Stimulated activated CD4-positive, alpha-beta T cell treated with anti-CD3 and anti-CD28 coated beads, Interleukin-1b, Interleukin-23, amount 100 ng/mL, for 1 hour (primary cell): ENCODE results near the gene MYO10.

Experiments used
- DNase-seq, 2 donors: peaks; one replicate each; pipeline ENCODE4 v3.0.0-alpha.2; 2020; ENCODE audit warnings: low read depth in 2 of 2

Gene MYO10

DNA sequence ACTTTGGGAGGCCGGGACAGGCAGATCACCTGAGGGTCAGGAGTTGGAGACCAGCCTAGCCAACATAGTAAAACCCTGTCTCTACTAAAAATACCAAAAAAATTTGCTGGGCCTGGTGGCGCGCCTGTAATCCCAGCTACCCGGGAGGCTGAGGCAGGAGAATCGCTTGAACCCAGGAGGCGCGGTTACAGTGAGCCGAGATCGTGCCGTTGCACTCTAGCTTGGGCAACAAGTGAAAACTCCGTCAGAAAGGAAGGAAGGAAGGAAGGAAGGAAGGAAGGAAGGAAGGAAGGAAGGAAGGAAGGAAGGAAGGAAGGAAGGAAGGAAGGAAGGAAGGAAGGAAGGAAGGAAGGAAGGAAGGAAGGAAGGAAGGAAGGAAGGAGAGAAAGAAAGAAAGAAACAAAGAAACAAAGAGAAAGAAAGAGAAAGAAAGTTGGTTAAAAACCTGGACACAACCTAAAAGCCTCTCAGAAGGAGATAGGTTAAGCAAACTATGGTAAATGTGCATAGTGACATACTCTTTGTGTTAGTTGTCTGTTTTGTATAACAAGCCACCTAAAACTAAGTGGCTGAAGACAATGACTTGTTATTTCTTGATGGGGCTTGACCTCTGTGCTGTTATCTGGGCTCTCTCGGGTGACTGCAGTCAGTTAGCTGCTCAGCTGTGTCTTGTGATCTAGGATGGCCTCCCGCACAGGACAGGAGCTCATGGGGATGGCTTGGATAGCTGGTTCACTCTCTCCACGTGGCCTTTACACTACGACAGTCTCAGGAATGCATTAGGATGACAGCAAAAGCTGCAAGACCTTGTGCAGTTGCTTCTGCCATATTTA lies 8.0 kb upstream of the MYO10 start:
- no peak for DNase-seq

DNA sequence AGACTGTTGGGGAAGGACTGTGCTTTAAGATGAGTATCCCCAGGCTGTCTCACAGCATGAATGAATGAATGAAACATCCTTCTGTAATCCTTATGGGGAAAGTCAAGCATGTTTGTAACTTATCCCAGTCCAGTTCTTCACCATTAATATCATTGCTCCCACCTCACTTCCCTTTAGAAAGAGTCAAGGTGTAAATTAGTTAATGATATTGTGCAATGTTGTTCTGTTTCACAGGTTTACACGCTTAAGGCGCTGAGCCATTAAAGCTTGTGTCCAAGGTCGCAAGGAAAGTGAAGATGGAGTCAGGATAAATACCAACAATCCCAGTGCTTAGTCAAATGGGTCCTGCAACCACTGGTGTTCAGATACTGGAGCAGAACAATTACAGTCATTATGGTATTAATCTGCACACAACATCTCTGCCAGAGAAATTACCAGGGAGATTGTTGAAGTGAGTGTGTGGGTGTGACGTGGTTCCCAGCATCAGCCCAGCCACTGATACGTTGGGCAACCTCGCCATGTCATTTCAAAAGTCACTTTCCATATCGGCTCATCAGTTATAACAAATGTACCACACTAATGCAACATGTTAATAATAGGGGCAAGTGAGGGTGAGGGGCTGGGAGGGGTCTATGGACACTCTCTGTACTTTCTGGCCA lies 1.5 kb upstream of the MYO10 start:
- DNase-seq = no peak

DNA sequence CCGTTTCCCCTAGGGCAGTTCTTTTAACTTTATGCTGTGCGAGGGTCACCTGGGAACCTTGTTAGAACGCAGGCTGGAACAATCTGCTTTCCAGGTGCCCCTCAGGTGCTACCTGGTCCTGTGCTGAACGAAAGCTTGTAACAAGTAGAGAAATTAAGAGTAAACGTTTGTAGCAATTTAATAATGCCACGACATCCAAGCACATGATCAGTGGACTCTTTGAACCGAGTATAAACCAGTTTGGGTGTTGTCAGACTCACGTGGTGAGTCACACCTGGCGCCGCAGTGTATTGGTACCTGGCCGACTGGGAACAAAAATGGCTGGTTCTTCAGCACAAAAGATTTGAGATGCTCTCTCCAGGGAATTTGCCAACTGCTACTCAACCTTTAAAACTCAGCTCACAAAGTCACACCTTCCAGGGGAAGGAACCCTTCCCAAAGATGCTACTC lies 926 bp upstream of the MYO10 start:
- DNase-seq = no peak

DNA sequence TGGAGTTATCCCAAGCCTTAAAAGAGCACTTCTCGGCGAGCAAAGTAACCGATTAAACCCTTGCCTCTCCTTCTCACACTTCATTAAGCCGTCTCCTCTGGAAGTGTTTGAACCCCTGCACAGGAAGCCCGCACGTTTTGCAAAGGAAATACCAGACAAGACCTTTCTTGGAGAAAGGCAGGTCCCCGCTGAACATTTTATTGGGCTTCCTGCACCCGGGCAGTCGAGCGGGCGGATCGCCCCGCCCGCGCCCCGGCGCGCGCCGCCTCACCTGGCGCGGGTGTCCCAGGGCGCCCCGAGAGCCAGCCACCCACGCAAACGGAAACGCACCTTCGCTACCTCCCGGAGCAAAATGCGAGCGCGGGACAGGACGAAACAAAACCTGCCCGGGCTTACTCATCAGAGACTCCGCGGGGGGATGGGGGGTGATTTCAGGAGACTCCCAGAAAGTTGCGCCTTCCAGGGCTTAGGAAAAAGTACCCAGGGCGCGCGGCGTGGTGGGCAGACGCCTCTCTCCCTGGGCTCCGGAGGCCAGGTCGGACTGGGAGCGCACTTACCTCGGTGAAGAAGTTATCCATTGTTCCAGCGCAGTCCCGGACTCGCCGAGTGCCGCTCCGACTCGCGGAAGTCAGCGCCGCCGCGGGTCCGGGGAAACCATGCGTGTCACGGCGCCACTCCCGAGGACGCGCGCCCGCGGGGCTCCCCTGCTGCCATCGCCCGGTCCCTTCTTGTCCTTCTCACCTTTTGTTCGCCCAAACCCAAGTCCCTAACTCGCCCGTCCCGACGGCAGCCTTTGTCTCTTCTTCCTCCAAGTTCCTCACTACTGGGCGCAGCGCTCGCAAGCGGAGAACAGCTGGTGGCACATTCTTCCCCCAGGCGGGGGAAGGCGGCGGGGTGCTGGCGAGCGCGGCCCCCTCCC lies 598 bp downstream of the MYO10 start:
- DNase-seq = peak in 1 of 2 donors; percentile 10

DNA sequence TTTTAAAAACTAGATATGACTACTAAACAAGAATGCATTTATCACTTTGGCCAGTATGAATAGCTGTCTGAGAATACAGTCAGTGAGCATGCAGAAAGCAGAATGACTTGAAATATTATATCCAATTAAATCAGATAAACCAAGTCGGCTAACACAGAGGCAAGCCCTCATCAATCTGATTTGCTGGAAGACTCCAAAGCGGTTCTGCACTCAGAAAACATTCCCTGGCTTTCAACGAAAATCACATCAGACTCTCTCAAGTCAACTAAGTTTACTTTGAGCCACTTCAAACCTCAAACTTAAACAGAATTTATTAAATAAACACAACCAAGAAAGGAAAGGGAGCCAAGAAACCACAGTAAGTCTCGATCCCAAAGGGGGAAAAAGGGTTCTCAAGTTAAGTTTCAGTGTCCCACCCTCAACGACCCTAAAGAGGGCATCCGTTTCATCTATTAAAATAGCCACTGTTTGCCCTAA lies 1.4 kb downstream of the MYO10 start:
- DNase-seq = no peak

DNA sequence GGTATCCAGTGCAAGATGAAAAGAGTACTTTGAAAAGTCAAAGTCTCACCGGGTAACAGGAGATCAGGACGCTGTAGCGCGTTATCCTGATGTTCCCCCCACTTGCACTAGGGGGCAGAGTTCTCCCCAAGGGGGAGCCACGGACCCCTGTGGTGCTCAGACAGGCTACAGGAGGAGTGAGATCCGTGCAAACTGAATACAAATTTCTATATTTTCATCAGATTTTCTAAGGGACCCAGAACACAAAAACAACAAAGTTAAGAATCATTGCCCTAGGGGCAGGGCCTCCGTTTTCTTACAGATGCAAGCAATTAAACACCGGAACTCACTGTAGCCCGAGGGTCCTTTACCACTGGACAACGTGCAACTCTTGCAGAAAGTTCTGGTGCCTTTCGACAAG lies 2.0 kb downstream of the MYO10 start:
- DNase-seq = peak in 1 of 2 donors; percentile 4

DNA sequence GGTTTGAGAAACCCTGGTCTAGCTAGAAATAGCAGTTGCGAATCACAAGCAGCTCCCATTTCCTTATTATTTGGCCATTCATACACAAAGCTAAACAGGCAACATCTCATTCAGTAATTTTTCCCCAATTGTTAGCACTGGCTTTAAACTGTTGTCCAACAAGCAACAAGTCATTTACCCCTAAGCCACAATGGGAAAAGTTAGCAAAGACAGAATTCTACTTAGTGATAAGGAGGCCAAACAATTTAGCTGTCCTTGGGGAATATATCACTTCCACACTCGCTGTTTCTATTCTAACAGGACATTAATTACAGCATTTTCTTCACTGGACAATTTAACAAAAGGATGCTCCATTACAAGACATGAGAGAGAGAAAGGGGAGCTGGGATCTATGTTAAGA lies 2.8 kb downstream of the MYO10 start:
- DNase-seq = no peak

DNA sequence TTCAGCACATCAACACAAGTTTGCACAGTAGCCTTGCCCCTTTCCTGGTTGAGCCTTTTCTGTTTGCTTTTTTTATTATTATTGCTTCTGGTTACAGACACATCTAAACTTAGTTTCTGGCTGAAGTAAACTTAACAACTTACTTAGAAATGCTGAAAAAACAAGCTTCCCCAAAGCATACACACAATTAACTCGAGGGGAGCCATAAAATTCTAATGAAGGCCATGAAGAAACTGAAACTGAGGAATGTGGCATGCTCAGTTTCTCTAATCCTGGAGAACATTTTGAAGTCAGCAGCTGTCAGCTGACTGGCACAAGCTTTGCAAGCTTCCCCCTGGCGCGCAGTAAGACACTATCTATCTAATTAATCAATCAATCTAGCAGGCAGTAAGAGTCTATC lies 3.7 kb downstream of the MYO10 start:
- no peak for DNase-seq

DNA sequence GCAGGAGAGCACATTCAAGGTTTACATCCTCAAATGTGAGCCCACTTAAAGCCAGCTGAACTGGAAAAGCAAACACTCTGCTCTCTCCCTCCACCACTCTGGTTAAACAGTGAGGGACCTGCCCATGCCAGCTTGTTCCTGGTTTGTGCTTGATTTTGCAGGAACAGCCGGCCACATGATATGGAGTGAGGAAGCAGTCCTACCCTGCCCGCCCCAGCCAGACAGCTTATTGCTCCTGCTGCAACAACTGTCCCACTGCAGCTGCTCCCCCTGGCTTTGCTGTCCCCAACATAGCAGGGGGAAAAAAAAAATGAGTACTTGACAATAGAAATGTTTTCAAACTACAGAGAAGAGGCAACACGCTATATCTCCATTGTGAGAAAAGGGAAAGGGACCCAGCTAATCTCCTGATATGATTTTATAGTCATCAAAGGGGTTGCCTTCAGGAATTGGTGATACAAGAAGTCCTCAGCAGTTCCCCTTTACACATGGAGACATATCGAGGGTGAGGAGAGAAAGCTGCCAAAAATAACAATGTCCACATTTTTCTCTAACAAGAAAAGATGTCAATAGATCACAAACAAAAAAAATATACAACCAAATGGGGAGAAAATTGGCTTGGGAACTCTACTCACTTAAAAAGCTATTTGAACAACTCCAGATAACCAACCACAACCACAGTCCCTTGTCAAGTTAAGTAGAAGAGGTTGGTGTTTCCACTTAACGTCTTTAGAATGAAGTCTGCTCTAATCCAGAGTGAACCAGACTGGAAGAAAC lies 4.6 kb downstream of the MYO10 start:
- DNase-seq = no peak

DNA sequence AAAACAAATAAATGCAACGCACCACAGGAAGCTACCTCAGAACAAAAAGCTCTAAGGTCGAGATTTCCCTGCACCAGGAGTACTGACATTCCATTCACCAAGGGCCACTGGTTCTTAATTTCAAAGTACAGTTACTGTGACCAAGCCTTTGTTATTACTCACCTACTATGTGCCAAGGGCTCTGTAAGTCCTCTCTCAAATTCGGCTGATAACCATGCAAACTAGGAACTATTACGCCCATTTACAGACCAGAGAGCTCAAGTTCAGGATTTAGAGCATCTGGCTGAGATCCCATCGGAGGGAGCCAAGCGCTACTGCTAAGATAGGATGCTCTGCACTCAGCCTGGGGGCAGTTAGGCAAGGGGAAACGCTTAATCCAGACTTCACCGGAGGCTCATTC lies 5.6 kb downstream of the MYO10 start:
- no peak for DNase-seq

DNA sequence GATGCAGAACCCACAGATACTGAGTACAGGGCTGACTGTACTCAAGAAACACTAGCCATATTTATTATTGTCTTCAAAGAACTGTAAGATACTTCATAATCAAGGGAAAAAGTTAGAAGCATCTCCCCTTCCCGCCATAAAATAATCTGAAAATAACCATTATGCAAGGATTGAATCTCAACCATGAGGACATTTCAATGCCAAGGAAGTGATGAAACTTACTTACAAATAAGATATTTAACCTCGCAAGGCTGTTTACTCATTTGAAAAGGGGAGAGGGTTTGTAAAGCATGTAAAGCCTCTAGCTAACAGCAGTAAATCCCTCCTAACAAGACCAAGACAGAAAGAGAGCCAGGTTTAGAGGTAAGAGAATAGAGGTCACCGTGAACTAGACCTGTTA lies 6.3 kb downstream of the MYO10 start:
- no peak for DNase-seq

DNA sequence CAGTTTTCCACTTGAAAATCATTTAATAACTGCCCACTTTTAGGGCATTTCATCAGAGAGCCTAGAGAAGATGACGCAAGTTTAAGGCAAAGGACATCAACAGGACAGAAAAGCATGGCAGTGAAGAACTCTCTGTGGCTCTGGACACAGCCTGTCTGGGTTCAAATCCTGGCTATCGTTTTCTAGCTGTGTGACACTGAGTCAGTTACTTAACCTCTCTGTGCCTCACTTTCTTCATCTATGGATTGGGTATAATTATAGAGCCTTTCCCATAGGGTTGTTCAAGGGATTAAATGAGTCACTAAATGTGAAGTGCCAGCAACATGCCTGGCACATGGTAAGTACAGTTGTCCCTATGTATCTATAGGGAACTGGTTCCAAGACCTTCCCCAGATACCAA lies 6.7 kb downstream of the MYO10 start:
- no peak for DNase-seq

DNA sequence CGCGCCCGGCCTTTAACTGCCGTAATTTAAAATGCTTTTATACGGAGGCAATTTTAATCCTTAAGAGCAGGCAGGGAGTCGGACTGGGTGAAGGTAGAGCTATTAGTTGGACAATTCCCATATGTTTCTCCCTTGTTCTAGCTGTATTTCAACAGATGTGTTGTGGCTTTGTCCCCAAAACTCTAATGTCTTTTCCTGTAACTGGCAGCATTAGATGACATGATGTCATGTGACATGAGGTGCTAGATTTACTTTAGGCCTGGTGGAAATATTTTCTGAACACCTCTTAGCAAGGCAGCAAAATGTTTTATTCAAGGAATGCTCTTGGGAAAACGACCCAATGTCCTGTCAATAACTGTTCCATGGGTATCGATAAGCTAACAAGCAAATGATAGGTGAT lies 8.5 kb downstream of the MYO10 start:
- DNase-seq = no peak

DNA sequence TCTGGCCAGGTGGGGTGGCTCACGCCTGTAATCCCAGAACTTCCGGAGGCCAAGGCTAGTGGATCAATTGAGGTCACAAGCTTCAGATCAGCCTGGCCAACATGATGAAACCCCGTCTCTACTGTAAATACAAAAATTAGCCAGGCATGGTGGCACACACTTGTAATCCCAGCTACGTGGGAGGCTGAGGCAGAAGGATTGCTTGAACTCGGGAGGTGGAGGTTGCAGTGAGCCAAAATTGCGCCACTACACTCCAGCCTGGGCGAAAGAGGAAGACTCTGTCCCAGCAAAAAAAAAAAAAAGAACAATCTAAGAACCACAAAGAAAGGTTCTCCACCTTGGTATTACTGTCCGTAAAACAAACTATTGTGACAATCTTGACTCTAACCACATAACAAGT lies 9.7 kb downstream of the MYO10 start:
- DNase-seq = no peak

DNA sequence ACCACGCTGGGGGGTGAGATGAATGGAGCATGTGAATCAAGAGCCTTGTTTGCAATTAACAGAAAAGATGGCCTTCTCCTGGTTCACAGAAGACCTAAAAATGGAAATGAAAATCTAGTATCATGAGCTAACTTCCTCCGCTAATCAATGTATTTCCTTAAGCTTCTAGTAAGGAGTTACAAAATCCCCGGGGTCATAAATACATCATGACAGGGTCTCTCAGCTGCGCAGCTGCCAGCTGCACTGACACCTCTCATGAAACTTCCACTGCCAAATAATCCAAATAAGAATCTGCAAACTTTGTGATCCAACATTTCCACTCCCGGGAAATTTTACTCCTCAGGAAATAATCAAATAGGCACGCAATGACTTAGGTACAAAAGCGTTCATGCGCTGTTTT lies 11.9 kb downstream of the MYO10 start:
- no peak for DNase-seq

DNA sequence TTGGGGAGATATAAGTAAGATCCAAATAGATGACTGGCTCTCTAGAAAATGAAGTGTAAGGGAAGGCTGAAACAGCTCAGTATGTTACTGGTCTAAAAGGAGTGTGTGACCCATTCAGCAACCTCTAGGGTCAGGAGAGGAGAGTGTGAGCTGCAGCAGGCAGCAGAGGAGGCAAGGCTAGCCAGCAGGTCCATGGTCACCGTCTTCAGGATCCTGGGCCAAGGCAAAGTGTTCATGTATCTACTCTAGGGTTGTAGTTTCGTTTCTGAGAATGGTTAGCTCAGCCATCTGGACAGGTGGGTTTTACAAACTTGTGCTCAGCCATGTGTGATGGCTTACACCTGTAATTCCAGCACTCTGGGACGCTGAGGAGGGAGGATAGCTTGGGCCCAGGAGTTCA lies 13.7 kb downstream of the MYO10 start:
- no peak for DNase-seq

DNA sequence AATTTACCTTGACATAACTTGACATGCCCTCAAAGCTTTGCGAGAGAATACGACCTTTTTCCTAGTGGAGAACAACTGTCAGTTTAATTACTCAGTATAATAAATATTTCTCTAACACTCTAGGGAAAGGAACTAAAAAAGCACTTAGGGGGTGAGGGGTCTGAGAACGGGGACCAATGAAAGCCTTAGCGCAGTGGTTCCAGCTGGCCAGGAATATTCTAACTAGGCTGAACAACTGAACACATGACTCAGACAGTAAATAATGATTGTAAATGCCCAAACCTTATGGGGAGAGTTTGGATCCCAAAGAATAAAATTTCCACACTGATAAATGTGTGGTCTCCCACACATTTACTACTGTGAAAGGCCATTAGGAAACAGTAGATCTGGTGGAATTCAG lies 14.9 kb downstream of the MYO10 start:
- no peak for DNase-seq

DNA sequence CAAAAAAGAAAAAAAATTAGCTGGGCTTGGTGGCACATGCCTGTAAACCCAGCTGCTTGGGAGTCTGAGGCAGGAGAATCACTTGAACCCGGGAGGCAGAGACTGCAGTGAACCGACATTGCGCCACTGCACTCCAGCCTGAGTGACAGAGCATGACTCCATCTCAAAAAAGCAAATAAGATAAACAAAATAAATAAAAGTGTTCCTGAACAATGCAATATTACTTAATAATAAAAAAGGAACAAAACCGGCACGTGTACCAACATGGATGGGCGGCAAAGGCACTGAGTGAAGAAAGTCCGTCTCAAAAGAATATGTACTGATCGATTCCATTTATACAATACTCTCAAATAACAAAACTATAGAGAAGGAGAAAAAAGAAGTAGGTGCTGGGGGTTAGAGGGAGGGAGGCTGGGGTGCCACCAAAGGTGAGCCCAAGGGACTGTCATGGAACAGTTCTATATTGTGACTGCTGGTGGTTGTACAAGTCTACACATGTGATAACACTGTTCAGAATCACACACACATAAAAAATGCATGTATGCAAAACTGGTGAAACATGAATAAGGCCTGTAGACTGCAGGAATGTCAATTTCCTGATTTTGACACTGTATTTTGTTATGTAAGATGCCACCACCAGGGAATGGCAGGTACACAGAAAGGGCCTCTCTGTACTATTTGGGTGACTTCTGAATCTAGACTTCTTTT lies 15.8 kb downstream of the MYO10 start:
- DNase-seq = no peak

DNA sequence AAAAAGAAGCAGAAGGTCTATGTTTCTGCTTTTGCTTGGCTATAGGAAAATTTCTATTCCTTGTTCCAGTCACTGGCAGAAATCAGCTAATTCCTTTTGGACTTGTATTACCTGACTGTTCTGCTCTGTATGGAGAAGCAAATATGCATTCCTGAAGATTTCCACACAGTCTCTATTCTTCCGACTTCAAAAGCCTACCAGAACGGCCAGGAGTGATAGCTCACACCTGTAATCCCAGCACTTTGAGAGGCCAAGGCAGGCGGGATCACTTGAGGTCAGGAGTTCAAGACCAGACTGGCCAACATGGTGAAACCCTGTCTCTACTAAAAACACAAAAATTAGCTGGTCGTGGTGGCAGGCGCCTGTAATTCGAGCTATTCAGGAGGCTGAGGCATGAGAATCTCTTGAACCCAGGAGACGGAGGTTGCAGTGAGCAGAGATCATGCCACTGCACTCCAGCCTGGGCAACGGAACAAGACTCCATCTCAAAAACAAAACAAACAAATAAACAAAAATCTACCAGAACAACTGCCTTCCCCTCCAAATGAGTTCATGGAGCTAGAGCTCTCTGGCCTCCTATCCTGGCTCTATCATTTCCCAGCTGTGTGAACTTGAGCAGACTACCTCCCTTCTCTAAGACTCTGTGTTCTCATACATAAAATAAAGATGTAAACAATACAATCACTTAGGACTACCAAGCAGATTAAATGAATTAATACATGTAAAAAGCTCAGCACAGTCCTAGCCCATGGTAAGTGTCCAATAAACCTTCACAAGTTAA lies 17.0 kb downstream of the MYO10 start:
- DNase-seq = no peak

DNA sequence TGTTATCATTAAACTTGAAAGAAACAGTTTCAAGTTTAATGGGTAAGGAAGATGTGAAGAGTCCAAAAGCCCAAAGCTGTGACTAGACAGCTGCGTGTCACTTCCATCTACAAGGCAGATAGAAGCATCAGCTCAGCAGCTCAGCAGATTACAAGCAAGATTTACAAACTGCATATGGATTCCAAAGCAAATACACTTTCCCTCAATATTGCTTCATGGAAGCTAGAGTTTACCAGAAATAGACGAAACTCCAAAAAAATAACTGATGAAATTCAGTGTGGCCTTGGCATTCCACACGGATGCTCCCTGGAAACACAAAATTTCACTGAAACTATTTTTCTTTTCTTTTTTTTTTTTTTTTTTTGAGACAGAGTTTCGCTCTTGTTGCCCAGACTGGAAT lies 17.9 kb downstream of the MYO10 start:
- DNase-seq = no peak
